AG04449 (cell line): ENCODE results near the gene PTEN.
"Not testable (repeated sequence)": the region's sequence is repeated elsewhere in the genome, so short reads cannot be mapped to it uniquely, and the experiment has no call there.

ENCODE experiments used
- CTCF ChIA-PET: fragments of 350-600 bp; formaldehyde crosslinking; extraction: SDS; loops from one replicate; lab custom pipeline; 2021; ENCODE audit warnings: antibody characterized with exemption; lab: Yijun Ruan, JAX
- POLR2A ChIA-PET: fragments of 400-600, 350-600 bp; formaldehyde crosslinking; extraction: SDS; loops from one replicate; lab custom pipeline; 2020; ENCODE audit warnings: antibody characterized with exemption, inconsistent platforms; lab: Yijun Ruan, JAX
- DNase-seq: peaks from one replicate; pipeline ENCODE4 v3.0.0-alpha.2; 2010; ENCODE audit warnings: low read depth, low spot score
- H3K4me3 ChIP-seq: 2 replicates; pipeline ENCODE4 v1.5.1; 2011; ENCODE audit warnings: low read depth, mild to moderate bottlenecking, control low read depth, low read length
- CTCF ChIP-seq: IDR thresholded peaks from one replicate; pipeline ENCODE4 v1.5.1; 2011; ENCODE audit warnings: mild to moderate bottlenecking, moderate library complexity, low read length, control low read depth, inconsistent platforms; ENCODE audit not compliant: insufficient read depth; ENCODE audit errors: missing control alignments

Gene PTEN

GRCh38 chr10:87861566-87861952 lies 1.9 kb upstream of the PTEN start:
- CTCF ChIA-PET, result interaction anchor here (1.1 to 22.0 kb wide), 7 partner anchors 12 to 692 kb away, joined by 3 to 304 read pairs (median 10); no protein-coding TSS in a partner anchor

GRCh38 chr10:87861953-87862678 lies 1.3 kb upstream of the PTEN start:
- peak overlapping the region; percentile 91 for H3K4me3 ChIP-seq
- ChIA-PET POLR2A (interaction anchor here (0.5 to 2.2 kb wide), 17 partner anchors 16 to 527 kb away, joined by 3 to 12 read pairs (median 4); no protein-coding TSS in a partner anchor), CTCF (interaction anchor here (1.1 to 22.0 kb wide), 7 partner anchors 11 to 693 kb away, joined by 3 to 304 read pairs (median 10); no protein-coding TSS in a partner anchor)
- TF ChIP-seq CTCF, result peak; percentile 11
- peak; percentile 83 for DNase-seq

More at GRCh38 chr10:87861566-87861952, 1.9 kb upstream of the PTEN start:
- peak overlapping the region; percentile 91 for H3K4me3 ChIP-seq
- peak; percentile 14 for TF ChIP-seq CTCF
- no peak for DNase-seq
- POLR2A ChIA-PET, result interaction anchor here (0.5 to 2.2 kb wide), 11 partner anchors 16 to 528 kb away, joined by 3 to 12 read pairs (median 5); no protein-coding TSS in a partner anchor

DNA sequence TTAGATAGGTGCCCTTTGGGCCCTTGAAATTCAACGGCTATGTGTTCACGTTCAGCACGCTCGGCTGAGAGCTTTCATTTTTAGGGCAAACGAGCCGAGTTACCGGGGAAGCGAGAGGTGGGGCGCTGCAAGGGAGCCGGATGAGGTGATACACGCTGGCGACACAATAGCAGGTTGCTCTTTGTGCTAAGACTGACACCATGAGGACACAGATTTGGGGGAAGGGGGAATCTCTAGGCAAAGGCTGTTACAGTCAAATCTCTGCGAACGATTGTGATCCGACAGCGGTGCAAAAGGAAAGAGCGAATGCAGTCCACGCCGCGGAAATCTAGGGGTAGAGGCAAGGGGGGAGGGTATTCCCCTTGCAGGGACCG lies 759 bp upstream of the PTEN start:
- TF ChIP-seq CTCF, result no peak
- CTCF ChIA-PET, result interaction anchor here (1.8 to 22.0 kb wide), 6 partner anchors 10 to 693 kb away, joined by 4 to 304 read pairs (median 12); no protein-coding TSS in a partner anchor

GRCh38 chr10:87863951-87864495 lies 598 bp downstream of the PTEN start:
- ChIA-PET CTCF (interaction anchor here (8.3 to 22.0 kb wide), 2 partner anchors 15 to 525 kb away, joined by 78 to 304 read pairs; no protein-coding TSS in a partner anchor), POLR2A (interaction anchor here (1.0 to 1.6 kb wide), 2 partner anchors 524 to 527 kb away, joined by 3 to 5 read pairs; no protein-coding TSS in a partner anchor)
- DNase-seq, result not testable (repeated sequence)
- peak overlapping the region; percentile 91 for H3K4me3 ChIP-seq

More for the DNA sequence above, 759 bp upstream of the PTEN start:
- POLR2A ChIA-PET, result interaction anchor here (0.5 to 2.2 kb wide), 15 partner anchors 17 to 527 kb away, joined by 3 to 12 read pairs (median 4); no protein-coding TSS in a partner anchor
- no peak for DNase-seq
- peak overlapping the region; percentile 91 for H3K4me3 ChIP-seq

DNA sequence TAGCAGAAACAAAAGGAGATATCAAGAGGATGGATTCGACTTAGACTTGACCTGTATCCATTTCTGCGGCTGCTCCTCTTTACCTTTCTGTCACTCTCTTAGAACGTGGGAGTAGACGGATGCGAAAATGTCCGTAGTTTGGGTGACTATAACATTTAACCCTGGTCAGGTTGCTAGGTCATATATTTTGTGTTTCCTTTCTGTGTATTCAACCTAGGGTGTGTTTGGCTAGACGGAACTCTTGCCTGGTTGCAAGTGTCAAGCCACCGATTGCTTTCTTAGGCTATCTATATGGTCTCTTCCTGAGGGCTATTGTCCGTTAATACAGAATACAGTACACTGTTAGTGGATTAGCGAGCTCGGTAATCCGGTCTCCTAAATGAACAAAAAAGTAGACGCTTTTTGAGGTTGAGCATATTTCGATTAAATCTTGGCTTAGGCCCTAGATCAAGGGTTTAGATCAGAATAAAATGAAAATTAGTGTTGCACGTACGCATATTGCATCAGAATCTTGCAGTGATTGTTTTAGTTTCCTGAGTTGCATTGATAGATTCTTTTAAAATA lies 1.2 kb downstream of the PTEN start:
- POLR2A ChIA-PET, result no interaction called here
- no peak for TF ChIP-seq CTCF
- DNase-seq, result no peak
- peak overlapping the region; percentile 91 for H3K4me3 ChIP-seq
- CTCF ChIA-PET, result interaction anchor here (22.0 kb wide), 1 partner anchor 524 kb away, joined by 304 read pairs; no protein-coding TSS in a partner anchor

GRCh38 chr10:87865241-87865881 lies 1.9 kb downstream of the PTEN start:
- no peak for DNase-seq
- ChIA-PET POLR2A (no interaction called here), CTCF (interaction anchor here (22.0 kb wide), 1 partner anchor 523 kb away, joined by 304 read pairs; no protein-coding TSS in a partner anchor)
- TF ChIP-seq CTCF, result no peak
- H3K4me3 ChIP-seq, result peak overlapping the region; percentile 91
